Spleen (tissue), 7 donors: ENCODE data around the gene GTF2H2C.

ENCODE experiments used
- POLR2A ChIP-seq, 3 donors: fragments of 450-650 bp; IDR thresholded peaks; one replicate each; pipeline ENCODE4 v1.5.1; 2017; ENCODE audit warnings: antibody characterized with exemption in 3 of 3, mild to moderate bottlenecking in 1 of 3
- POLR2AphosphoS5 ChIP-seq, 3 donors: sonication (generic); formaldehyde crosslinking; IDR thresholded peaks; one replicate each; pipeline ENCODE4 v1.5.1; 2017; ENCODE audit warnings: antibody characterized with exemption in 3 of 3
- TF ChIP-seq, protein P1 (sequence below), 11 experiments: fragments of 200-600 bp in 7 of 11; fragments of 450-650 bp in 4 of 11; sonication (generic) in 4 of 11; IDR thresholded peaks in 8 of 11; conservative IDR thresholded peaks in 3 of 11; 1 replicate in 7 of 11; 2 replicates in 4 of 11; pipeline versions ENCODE4 v1.4.0 to v1.8.0; 2016 to 2021; ENCODE audit warnings: antibody characterized with exemption in 11 of 11, inconsistent platforms in 4 of 11, mild to moderate bottlenecking in 1 of 11
- donor health status: DM: no; HTN: no; CAD: no; lungs with moderate emphysema.
- donor health status: DM: no; HTN: no; CAD: no.
- donor health status: DM: no; HTN: no; CAD: no.

DNA sequence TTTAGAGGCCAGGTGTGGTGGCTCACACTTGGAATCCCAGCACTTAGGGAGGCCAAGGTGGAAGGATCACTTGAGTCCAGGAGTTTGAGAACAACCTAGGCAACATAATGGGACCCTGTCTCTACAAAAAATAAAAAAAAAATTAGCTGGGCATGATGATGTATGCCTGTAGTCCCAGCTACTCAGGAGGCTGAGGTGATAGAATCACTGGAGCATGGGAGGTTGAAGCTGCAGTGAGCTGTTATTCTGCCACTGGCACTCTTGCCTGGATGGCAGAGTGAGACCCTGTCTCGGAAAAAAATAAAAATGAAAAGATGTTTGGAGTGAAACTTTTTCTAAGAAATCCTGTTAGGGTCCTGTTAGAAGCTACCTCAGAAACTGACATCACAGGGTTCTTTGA lies 43.2 kb upstream of the GTF2H2C start:
- TF ChIP-seq POLR2AphosphoS5 (IDR thresholded peaks at IDR 0.05) (no peak), POLR2A (IDR thresholded peaks at IDR 0.05) (no peak)
- TF ChIP-seq, protein P1, sequence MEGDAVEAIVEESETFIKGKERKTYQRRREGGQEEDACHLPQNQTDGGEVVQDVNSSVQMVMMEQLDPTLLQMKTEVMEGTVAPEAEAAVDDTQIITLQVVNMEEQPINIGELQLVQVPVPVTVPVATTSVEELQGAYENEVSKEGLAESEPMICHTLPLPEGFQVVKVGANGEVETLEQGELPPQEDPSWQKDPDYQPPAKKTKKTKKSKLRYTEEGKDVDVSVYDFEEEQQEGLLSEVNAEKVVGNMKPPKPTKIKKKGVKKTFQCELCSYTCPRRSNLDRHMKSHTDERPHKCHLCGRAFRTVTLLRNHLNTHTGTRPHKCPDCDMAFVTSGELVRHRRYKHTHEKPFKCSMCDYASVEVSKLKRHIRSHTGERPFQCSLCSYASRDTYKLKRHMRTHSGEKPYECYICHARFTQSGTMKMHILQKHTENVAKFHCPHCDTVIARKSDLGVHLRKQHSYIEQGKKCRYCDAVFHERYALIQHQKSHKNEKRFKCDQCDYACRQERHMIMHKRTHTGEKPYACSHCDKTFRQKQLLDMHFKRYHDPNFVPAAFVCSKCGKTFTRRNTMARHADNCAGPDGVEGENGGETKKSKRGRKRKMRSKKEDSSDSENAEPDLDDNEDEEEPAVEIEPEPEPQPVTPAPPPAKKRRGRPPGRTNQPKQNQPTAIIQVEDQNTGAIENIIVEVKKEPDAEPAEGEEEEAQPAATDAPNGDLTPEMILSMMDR (IDR thresholded peaks at IDR 0.05 in 8 of 11, conservative IDR thresholded peaks at IDR 0.05 in 3 of 11) = no peak
